Activated CD4-positive, CD25-positive, alpha-beta regulatory T cell (primary cell): ENCODE results near the gene PCDHB9.

Source experiments
- DNase-seq, 4 experiments: peaks; one replicate each; lab custom pipeline; 2025; lab: John Stamatoyannopoulos, UW

The PCDHB9 gene

DNA sequence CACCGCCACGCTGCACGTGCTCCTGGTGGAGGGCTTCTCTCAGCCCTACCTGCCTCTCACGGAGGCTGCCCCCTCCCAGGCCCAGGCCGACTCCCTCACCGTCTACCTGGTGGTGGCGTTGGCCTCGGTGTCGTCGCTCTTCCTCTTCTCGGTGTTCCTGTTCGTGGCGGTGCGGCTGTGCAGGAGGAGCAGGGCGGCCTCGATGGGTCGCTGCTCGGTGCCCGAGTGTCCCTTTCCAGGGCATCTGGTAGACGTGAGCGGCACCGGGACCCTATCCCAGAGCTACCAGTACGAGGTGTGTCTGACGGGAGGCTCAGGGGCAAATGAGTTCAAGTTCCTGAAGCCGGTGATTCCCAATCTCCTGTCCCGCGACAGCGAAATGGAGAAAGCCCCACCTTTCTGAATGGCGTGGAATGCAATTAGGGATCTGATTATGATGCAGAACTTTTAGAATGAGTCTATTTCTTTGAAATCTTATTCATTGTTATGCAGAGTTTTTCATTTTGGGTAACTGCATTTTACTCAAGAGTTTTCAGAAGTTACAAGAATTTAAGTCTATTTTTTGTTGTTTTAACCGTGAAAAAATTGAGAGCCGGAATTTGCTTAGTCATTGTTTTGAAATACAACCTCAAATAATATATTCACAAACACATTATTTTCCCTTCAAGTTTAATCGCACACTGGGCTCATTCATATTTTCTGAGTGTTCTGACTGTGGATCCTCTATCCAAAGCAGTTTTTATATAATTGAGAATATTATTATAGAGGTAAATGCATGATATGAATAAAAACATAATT lies 49.8 kb downstream of the PCDHB9 start:
- no peak for DNase-seq
